GM19328 (cell line): Measurements from ENCODE around the gene TEX52.
"Not testable (repeated sequence)": the region's sequence is repeated elsewhere in the genome, so short reads cannot be mapped to it uniquely, and the experiment has no call there.

Source experiments
- ATAC-seq: cut with Tn5 transposase; IDR thresholded peaks from one replicate; pipeline ENCODE4 v1.9.1; 2021; ENCODE audit warnings: mild to moderate bottlenecking, moderate library complexity; ENCODE audit not compliant: unreplicated experiment

TEX52 gene

GRCh38 chr12:2868986-2869632 is 12.3 kb upstream of the TEX52 start:
- not testable (repeated sequence) for ATAC-seq

GRCh38 chr12:2864198-2864597 is 7.4 kb upstream of the TEX52 start:
- ATAC-seq = no peak

- not testable (repeated sequence) for ATAC-seq
Measured at GRCh38 chr12:2863402-2863801, 6.6 kb upstream of the TEX52 start.

DNA sequence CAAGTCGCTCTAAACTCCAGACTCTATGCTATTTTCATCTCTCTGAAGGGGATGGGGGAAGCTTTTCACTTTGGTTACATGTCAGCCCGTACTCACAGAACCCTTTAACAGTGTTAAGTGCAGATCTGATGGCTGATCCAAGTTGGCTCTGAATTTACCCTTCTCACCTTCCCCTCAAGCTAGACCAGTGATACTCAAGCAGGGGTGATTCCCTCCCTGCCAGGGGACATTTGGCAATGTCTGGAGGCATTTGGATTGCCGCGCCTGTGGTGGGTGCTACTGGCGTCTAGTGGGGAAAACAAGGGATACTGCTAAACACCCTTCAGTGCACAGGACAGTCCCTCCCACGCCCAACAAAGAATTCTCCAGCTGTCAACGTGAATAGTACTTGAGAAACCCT is 6.0 kb upstream of the TEX52 start:
- ATAC-seq = no peak

GRCh38 chr12:2860170-2860569 is 3.3 kb upstream of the TEX52 start:
- no peak for ATAC-seq

GRCh38 chr12:2858944-2859421 is 2.1 kb upstream of the TEX52 start:
- no peak for ATAC-seq

GRCh38 chr12:2858334-2858733 is 1.5 kb upstream of the TEX52 start:
- ATAC-seq = no peak

GRCh38 chr12:2857576-2857975 is 737 bp upstream of the TEX52 start:
- ATAC-seq = no peak

DNA sequence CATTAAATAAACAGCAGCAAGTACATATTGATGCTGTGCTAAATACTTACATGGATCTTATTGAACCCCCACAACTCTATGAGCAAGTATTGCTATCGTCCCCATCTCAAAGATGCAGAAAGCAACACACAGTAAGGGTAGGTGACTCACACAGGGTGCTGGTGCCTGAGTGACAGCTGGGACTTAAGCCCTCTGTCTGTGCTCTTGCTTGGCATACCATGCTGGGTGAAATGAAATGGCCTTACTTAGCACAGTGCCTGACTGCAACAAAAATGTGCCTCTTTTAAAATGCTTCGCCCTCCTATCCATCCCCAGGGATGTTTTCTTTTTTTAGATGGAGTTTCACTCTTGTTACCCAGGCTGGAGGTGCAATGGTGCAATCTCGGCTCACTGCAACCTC is 788 bp downstream of the TEX52 start:
- ATAC-seq = no peak

GRCh38 chr12:2855546-2855945 is 1.3 kb downstream of the TEX52 start:
- ATAC-seq = no peak

- ATAC-seq = no peak
Measured at GRCh38 chr12:2854669-2855453, 2.0 kb downstream of the TEX52 start.

DNA sequence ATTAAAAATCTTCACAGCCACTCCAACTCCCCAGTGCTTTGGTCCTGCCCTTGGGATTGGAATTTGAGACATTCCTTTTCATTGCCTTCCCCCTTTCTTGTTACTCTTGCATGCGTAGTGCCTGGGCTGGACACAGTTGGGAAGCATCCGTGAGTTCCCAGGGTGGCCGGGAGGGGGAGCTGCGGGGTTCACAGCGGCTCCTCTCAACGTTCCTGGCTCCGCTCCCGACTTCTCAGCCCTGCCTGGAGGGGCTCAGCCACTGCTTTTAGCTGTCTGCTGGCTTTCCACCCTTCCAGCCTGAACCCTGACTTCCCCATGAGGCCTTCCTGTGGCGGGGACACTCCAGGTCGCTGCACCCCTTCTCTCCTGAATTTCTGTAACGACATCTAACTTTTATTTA is 3.2 kb downstream of the TEX52 start:
- no peak for ATAC-seq

DNA sequence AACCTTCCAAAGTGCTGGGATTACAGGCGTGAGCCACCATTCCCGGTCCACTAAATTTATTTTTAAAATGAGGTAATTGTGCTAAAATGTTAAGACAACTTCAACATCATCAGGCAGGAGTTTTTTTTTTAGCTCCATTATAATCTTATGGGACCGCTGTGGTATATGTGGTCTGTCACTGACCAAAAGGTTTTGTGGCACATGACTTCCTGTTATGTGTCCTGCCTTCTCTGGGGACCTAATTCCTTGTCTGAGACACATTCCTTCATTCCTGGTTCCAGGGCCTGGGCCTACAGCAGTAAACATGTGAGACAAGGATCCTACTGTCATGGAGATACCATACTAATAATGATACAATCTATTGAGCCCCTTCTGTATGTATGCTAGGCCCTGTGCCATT is 4.9 kb downstream of the TEX52 start:
- no peak for ATAC-seq

- no peak for ATAC-seq
Measured at GRCh38 chr12:2845280-2845679, 11.6 kb downstream of the TEX52 start.

DNA sequence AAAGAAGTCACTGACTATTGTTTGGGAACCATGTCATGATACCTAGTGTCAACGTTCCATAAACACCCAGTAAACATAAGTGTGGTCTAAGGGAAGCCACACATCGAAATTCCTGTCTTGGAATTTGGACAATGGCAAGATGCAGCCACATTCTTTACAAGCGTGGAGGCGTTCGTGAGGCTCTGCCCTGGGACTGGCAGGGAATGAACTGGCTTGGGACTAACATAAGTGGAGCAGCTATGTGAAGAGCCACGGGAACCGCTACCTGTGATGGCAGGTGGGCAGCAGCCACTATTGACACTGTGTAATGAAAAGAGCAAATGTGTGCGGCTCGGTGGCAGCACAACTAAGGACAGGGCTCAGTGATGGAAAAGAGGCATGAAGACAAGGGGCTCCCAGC is 12.1 kb downstream of the TEX52 start:
- ATAC-seq = no peak

- ATAC-seq = no peak
Measured at GRCh38 chr12:2842948-2843347, 13.9 kb downstream of the TEX52 start.

GRCh38 chr12:2841056-2841650 is 15.7 kb downstream of the TEX52 start:
- ATAC-seq = no peak

DNA sequence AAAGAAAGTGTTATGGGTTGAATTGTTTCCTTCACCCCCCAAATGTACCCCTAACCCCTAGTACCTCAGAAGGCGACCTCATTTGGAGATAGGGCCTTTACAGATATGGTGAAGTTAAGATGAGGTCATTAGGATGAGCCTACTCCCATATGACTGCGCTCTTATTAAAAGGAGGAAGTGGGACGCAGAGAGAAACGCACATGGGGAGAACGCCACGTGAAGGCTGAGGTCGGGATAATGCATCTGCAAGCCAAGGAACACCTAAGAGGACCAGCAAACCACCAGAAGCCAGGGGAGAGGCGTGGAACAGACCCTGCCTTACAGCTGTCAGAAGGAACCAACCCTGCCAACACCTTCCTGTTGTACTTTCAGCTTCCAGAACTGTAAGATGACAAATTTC is 20.3 kb downstream of the TEX52 start:
- ATAC-seq = no peak

GRCh38 chr12:2835691-2836403 is 21.0 kb downstream of the TEX52 start:
- no peak for ATAC-seq

DNA sequence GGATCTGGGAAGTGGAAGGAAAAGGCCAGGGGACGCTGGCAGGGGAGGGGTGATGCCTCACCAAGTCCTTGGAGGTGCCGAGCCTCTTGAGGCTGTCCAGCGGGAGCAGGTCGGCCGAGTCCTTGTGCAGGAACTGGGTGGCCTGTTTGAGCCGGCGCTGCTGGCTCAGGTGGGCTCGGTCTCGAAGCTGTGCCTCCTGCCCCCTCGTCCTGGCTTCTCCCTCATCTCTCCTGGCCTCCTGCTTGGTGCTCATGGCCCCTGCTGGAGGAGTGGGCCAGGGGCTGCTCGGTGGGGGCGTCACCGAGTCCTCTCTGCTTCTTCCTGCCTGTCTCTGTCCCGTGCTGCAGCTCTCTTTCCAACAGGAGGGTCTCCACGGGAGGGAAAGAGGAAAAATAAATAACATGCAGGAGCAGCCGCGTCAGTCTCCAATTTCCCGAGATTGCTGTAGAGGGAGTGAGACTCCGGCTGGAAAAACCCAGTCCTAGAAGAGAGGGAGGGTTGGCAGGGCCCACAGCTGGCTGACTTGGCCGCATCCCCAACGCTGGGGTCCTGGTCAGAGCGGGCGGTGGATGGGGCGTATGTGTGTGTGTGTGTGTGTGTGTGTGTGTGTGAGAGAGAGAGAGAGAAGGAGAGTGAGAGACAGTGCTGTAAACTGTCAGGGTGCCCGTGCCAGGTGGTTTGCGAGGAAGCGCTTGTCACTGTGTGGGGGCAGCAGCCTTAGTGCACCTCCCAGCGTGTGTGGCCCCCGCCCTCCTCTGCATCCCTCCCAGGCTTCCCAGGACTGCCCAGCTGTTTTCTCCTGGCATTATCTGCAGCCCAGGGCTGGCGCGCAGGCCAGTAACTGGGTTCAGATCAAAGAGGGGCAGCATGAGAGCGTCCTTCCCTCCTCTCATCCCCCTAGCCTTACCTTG is 22.0 kb downstream of the TEX52 start, which contains the start of gene NRIP2:
Gene NRIP2, minus strand, starts transcription at position 455 of the 911 bp plus-strand sequence. Its CDS starts 52 bp downstream, at position 403.
- ATAC-seq = no peak
